Stimulated activated CD4-positive, alpha-beta T cell treated with anti-CD3 and anti-CD28 coated beads, Interleukin-12 subunit alpha, Interleukin-12 subunit beta, amount 100 ng/mL, for 4 hours (primary cell): ENCODE results near the gene NLGN1.

Source experiments
- DNase-seq: peaks from one replicate; pipeline ENCODE4 v3.0.0-alpha.2; 2020

NLGN1 gene

DNA sequence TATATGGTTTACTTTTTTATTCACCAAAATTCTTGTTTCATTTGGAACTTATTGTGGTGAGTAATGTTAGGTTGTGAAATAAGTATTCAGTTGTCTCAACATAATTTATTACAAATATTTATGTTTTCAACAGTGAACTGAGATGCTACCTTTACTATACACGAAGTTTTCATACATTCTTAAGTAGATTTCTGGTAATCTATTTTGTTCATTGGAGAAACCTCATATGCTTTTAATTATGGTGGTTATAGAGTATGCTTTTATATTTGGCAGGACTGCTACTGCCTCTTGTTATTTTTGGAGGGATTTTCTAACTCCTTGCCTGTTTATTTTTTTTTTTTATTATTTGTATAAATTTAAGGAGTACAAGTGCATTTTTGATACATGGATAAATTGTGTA is 253.1 kb downstream of the NLGN1 start:
- no peak for DNase-seq

DNA sequence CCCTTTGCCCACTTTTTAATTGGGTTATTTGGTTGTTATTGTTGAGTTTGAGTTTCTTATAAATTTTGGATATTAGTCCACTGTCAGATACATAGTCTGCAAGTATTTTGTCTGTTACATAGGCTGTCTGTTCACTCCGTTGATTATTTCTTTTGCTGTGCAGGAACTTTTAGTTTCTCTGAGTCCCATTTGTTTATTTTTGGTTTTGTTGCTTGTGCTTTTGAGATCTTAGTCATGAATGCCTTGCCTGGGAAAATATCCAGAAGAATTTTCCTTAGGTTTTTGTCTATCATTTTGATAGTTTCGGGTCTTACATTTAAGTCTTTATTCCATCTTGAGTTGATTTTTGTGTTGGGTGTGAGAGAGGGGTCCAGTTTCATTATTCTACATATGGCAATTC is 254.5 kb downstream of the NLGN1 start:
- no peak for DNase-seq

DNA sequence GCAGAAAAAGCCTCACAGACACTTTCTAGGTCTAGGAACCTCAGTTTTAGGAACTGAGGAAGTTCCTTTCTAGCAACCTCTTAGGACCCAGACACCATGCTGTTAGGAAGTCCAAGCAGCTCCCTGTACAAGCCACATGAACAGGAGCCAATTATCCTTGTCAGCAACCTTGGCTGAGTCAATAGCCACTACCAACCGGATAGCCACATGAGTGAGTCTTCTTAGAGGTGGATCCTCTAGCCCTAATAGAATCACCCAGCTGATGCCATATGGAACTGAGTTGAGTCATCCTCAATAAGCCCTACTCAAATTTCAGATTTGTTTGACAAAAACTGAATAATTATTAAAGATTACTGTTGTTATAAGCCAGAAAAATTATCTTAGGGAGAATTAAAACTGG is 256.2 kb downstream of the NLGN1 start:
- no peak for DNase-seq

GRCh38 chr3:173659972-173660371 is 262.4 kb downstream of the NLGN1 start:
- no peak for DNase-seq

DNA sequence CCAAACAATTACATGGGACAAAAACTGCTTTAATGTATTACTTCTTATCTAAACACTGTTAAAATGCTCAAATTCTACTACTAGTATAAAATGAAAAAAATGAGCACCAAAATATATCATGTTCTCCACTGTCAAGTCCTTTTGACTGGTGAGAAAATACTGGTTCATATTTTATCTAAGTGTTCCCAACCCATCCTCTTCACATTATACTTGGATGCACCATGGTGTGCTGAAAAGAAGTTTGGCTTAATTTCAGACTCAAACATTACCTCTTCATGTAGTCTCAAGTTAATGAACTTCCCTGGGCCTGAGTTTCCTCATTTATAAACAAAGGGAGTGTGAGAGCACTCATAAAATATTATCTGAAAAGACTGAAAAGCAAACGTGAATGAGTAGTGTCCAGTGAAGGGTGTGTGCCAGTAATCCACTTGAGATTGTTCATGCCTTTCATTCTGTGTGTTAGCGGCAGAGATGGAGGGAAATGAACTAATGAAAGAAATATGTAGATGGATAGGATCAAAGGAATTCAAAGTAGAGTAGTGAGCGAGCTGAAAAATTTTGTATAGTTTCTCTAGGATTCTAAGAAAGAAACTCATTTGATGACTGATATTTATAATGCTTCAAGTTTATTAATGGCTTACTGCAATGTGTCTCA is 263.2 kb downstream of the NLGN1 start:
- no peak for DNase-seq

DNA sequence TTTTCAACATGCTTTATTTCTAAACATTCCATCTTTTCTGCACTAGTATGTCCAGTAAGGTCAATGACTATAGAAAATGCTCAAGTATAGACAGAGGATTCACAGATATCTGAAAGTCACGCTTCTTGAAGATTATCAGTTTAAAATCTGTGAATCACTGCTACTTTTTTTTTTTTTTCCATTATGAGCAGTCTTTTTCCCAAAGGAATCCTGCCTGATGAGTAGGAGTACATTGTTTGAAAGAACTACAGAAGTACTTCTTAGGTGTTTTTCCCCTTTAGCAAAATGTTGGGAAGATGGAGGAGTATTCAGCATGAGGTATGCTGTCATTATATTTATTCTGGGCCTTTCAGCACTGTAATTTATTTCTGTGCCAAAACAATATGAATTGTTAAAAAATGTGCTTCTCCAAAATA is 266.2 kb downstream of the NLGN1 start:
- DNase-seq, result no peak

- DNase-seq, result no peak
Observed at GRCh38 chr3:173676094-173676493, 278.6 kb downstream of the NLGN1 start.

DNA sequence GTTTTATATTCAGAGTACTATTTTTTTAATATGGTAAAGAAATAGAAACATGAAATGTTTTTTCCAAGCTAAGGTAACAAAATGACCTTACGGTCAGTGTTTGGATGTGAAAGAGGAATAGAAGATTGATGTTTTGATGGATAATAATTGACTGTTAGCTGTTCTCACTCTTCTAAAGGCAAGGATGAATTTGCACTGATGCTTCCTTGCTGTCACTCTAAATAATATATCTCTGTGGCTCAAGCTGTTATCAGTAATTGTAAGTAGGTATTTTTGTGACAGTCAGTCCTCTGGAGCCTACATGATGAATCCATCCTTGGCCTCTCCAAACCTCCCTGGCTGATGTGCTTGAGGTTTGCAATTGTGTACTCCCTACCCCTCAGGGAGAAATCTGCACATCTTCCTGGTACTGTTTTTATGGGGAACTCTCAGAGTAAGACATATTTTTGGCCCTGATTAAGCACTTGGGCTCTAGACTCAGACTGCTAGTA is 283.7 kb downstream of the NLGN1 start:
- no peak for DNase-seq

DNA sequence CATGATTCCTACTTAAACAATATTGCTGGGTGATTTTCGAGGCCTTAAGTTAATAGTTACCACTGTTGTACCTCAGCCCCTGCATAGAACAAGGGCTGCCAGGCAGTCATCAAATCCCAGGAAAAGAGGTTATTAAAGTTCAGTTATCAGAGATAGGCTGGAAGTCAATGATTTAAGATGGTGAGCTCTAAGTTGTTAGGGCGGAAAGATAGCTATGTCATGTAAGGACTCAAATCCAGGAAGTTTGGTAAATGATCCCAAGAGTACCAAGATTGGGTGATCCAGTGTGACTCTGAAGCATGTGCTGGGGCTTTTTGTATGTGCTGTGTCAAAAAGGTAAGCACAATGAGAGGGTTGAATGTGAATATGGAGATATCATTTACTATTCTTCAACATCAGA is 287.9 kb downstream of the NLGN1 start:
- DNase-seq, result no peak

DNA sequence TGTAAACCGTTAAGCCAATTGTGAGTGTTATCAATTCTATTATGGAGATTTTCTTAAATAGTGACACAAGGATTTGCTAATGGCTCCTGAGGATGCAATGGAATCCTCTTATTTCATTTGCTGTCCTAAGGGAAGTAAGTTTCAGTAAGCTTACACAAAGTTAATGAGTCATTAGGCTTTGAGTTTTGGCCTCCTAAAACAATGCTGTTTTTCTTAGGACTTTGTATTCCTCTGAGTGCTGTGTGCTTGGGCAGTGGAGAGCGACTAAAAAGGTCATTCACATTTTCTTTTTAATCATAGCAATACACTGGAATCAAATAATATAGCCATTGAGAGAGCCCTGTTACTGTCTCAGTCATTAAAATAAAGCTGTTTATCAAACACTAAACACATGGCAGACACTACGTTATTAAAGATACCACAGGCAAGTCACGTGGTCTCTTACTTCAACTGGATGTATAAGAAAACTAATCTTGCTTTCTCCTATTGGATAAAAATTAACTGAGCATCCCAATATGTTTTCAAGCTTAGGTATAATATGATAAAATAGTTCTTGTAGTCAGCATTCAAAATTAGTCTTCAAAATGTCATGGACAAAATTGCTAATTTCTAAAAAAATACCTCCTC is 290.8 kb downstream of the NLGN1 start:
- no peak for DNase-seq

DNA sequence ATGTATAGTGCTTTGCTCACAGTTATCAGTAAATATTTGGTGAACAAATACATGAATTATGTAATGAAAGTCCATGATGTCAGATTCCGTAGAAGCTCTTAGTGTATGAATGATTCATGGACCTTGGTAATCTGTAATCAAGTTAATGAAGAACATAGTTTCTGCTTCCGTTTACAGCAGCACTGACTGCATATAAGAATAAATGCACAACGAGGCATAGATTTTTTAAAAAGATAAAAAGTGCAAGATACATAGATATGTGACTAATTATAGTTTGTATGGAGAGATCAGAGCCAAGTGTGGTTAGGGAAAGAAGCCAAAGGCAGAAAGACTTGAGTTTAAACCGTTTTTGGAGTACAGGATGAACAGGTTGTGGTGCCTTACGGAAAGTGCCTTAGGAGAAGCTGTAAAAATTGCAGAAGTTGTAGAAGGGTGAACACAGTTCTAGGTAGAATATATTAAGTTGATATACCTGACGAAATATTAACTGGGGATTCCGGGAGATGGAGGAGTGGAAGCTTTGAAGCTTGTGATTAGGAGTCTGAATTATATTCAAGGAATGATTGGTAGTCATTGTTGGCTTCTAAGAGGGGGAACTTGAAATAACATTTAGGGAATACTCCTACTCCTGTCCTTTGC is 293.1 kb downstream of the NLGN1 start:
- no peak for DNase-seq

- DNase-seq, result no peak
Observed at GRCh38 chr3:173699353-173699752, 301.8 kb downstream of the NLGN1 start.

DNA sequence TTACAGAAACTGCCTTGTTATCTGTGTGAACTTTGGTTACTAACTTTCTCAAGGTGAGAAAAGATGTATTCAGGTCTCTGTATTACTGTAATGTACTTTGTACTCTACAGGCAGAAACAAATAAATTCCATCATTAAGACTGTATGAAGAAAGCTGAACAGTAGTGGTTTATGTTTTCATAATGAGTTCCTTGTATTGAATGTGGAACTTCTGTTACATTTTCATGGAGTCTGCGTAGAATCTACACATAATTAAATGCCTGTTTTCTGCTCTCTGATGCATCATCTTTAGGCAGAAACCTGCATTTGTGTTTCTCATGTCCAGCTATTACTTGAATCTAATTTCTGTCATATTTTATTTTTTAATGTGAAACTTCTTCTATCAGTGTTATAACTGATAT is 302.8 kb downstream of the NLGN1 start:
- DNase-seq, result no peak

DNA sequence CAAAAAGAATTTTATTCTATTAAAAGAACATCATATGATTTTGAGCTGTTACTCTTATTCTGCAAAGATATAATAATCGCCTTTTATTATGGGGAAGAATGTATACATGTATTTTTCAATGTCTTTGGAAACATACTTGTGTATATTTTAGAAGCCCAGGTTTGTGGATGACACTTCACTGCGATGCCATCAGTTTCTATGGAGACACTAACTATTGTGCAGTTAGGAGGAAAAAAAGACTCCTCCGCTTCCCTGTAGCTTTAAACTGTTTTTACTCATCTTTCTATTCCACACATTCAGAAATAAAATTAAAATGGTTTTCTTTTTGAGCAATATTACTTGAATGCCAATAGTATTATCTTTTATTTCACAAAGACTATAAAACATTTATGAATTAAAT is 305.0 kb downstream of the NLGN1 start:
- no peak for DNase-seq

GRCh38 chr3:173703771-173704170 is 306.2 kb downstream of the NLGN1 start:
- no peak for DNase-seq

- DNase-seq, result no peak
Observed at GRCh38 chr3:173706630-173707029, 309.1 kb downstream of the NLGN1 start.

DNA sequence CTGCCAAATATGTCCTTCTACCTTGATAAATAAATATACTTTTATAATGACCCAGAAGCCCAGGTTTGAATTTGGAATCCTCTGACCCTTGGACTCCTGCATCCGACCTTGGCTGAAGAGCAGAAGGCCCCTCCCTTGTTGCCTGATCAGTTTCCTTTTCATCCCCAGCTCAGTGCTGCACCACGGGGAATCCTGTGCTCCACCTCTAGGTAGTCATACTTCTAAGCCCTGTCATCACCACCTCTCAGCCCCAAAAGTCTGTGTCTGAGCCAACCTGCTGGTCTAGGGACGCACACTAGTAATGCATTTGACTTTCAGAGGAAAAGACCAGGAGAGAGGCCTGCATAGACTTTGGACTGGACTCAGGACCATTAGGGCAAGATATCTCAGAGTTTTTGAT is 310.6 kb downstream of the NLGN1 start:
- no peak for DNase-seq

- DNase-seq, result no peak
Observed at GRCh38 chr3:173709026-173709425, 311.5 kb downstream of the NLGN1 start.

- DNase-seq, result no peak
Observed at GRCh38 chr3:173711619-173712018, 314.1 kb downstream of the NLGN1 start.

DNA sequence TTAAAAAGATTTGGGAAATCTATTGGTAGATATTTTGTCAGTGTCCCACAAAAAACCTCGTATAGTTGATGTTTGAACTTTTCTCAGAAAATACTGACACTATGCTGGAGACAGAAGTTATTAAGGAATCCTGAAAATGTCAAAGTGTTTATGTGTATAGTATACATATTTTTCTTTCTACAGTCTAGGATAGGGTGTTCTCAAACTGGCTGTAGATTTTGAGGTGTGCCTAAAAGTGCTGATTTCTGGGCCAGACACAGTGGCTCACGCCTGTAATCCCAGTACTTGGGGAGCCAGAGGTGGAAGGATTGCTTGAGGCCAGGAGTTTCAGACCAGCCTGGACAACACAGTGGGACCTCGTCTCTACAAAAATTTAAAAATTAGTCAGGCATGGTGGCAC is 322.0 kb downstream of the NLGN1 start:
- DNase-seq, result no peak

DNA sequence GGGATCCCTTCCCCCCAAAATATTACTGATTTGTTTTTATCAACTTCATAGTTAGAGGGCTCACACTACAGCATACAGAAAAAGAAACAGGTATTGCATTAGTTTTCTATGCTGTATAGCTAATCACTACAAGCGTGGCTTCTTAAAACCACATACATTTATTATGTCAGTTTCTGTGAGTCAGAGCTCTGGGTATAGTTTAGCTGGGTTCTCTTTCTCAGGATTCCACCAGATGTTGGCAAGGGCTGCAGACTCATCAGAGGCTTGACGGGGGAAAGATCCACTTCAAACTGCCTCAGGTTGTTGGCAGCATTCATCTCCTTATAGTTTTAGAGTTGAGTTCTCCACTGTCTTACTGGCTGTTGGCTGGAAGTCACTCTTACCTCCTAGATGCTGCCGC is 328.0 kb downstream of the NLGN1 start:
- DNase-seq, result no peak

DNA sequence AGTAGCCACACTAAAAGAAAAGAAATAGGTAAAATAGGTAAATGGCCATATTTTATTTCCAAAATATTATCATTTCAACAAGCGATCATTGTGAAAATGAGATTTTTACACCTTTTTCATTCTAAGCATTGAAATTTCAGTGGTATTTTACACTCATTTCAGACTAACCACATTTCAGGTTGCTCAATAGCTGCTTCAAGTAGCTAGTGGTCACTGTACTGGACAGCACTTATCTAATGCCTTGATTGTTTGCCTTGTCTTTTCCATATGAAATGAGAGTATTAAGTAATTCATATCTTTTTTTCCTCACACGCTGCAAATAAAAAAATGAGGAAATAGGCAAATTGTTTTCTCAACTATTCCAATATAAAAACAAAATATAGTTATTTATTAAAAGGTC is 332.8 kb downstream of the NLGN1 start:
- no peak for DNase-seq

GRCh38 chr3:173732237-173732636 is 334.7 kb downstream of the NLGN1 start:
- DNase-seq, result no peak

- DNase-seq, result no peak
Observed at GRCh38 chr3:173733029-173733652, 335.6 kb downstream of the NLGN1 start.
